ENCODE measurements around the gene CACNB2. TPM values are rescaled to one million over a fixed set of nuclear protein-coding genes. Genes with fewer than 3 reads are reported as not detected.

CACNB2 gene
- total and polyA plus RNA-seq, 4 donors = 0.38 to 3.1 (median 0.83) TPM

GRCh38 chr10:18233775-18234174 is 93.6 kb downstream of the CACNB2 start:
- 35% methylated on average over 8 of the region's 8 CpGs for WGBS
- no peak for DNase-seq (ENCODE audit: low spot score)
- H3K9me3 ChIP-seq (ENCODE audit: control insufficient read depth in 4 of 4, low read length in 3 of 4) = no peaks in the 10 kb centered on the region

DNA sequence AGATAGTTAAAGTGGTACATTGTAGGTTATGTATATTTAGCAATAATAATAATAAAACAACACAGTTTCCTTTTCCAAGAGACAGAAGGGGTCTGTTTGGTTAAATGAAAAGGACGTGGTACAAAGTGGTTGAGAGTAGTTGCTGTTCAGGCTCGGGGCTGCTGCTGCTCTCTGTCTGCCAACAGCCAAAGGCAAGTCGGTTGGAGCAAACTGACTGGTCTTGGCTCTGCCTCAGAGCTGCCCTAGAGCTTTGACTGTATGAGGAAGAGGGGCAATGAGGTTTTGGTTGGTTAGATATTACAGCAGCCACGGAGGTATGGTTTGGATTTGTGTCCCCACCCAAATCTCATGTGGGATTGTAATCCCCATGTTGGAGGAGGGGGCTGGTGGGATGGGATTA is 95.3 kb downstream of the CACNB2 start:
- DNase-seq (ENCODE audit: low spot score) = no peak
- Histone ChIP-seq H3K9me3 (ENCODE audit: control insufficient read depth in 4 of 4, low read length in 3 of 4) (no peaks in the 10 kb centered on the region), H3K27me3 (ENCODE audit: control insufficient read depth in 4 of 4, insufficient read depth in 4 of 4, low read length in 3 of 4) (no peaks in the 10 kb centered on the region), H3K9ac (ENCODE audit: low read depth in 1 of 2, low read length in 2 of 2) (no peak overlapping the region), H3K4me3 (ENCODE audit: low read depth in 1 of 3, low read length in 3 of 3) (no peak overlapping the region), H3K36me3 (ENCODE audit: control insufficient read depth in 4 of 4, insufficient read depth in 3 of 4, low read depth in 1 of 4, low read length in 3 of 4) (no peaks in the 10 kb centered on the region), H3K27ac (ENCODE audit: low read depth in 1 of 2, low read length in 2 of 2) (no peak overlapping the region), H3K4me1 (ENCODE audit: control insufficient read depth in 4 of 4, insufficient read depth in 4 of 4, low read length in 3 of 4) (peaks cover 0 to 6% (median 0%) of the 10 kb centered on the region in 4 donors)
- TF ChIP-seq MAX (IDR thresholded peaks at IDR 0.05) (no peak), TAF1 (conservative IDR thresholded peaks at IDR 0.05) (no peak), HNF4A (conservative IDR thresholded peaks at IDR 0.05) (no peak), FOXA1 (IDR thresholded peaks at IDR 0.05) (no peak), JUND (IDR thresholded peaks at IDR 0.05) (no peak), YY1 (IDR thresholded peaks at IDR 0.05) (no peak), CTCF (IDR thresholded peaks at IDR 0.05; ENCODE audit: low read depth, low read length, missing input control) (no peak), RXRA (IDR thresholded peaks at IDR 0.05) (no peak), GABPA (IDR thresholded peaks at IDR 0.05 in 1 of 2, conservative IDR thresholded peaks at IDR 0.05 in 1 of 2) (no peak), EGR1 (IDR thresholded peaks at IDR 0.05; ENCODE audit: low read depth in 2 of 2) (no peak), SP1 (IDR thresholded peaks at IDR 0.05) (no peak), NR2F2 (IDR thresholded peaks at IDR 0.05) (no peak), RAD21 (IDR thresholded peaks at IDR 0.05) (no peak), HNF4G (IDR thresholded peaks at IDR 0.05) (no peak), FOXA2 (IDR thresholded peaks at IDR 0.05) (no peak), ATF3 (IDR thresholded peaks at IDR 0.05) (no peak)
- TF ChIP-seq, protein P1, sequence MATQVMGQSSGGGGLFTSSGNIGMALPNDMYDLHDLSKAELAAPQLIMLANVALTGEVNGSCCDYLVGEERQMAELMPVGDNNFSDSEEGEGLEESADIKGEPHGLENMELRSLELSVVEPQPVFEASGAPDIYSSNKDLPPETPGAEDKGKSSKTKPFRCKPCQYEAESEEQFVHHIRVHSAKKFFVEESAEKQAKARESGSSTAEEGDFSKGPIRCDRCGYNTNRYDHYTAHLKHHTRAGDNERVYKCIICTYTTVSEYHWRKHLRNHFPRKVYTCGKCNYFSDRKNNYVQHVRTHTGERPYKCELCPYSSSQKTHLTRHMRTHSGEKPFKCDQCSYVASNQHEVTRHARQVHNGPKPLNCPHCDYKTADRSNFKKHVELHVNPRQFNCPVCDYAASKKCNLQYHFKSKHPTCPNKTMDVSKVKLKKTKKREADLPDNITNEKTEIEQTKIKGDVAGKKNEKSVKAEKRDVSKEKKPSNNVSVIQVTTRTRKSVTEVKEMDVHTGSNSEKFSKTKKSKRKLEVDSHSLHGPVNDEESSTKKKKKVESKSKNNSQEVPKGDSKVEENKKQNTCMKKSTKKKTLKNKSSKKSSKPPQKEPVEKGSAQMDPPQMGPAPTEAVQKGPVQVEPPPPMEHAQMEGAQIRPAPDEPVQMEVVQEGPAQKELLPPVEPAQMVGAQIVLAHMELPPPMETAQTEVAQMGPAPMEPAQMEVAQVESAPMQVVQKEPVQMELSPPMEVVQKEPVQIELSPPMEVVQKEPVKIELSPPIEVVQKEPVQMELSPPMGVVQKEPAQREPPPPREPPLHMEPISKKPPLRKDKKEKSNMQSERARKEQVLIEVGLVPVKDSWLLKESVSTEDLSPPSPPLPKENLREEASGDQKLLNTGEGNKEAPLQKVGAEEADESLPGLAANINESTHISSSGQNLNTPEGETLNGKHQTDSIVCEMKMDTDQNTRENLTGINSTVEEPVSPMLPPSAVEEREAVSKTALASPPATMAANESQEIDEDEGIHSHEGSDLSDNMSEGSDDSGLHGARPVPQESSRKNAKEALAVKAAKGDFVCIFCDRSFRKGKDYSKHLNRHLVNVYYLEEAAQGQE (IDR thresholded peaks at IDR 0.05) = no peak
- TF ChIP-seq, protein P2, sequence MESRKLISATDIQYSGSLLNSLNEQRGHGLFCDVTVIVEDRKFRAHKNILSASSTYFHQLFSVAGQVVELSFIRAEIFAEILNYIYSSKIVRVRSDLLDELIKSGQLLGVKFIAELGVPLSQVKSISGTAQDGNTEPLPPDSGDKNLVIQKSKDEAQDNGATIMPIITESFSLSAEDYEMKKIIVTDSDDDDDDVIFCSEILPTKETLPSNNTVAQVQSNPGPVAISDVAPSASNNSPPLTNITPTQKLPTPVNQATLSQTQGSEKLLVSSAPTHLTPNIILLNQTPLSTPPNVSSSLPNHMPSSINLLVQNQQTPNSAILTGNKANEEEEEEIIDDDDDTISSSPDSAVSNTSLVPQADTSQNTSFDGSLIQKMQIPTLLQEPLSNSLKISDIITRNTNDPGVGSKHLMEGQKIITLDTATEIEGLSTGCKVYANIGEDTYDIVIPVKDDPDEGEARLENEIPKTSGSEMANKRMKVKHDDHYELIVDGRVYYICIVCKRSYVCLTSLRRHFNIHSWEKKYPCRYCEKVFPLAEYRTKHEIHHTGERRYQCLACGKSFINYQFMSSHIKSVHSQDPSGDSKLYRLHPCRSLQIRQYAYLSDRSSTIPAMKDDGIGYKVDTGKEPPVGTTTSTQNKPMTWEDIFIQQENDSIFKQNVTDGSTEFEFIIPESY (IDR thresholded peaks at IDR 0.05) = no peak
- WGBS = 83% methylated on average over 4 of the region's 4 CpGs

More at GRCh38 chr10:18233775-18234174, 93.6 kb downstream of the CACNB2 start:
- no peak for TF ChIP-seq GABPA (IDR thresholded peaks at IDR 0.05 in 1 of 2, conservative IDR thresholded peaks at IDR 0.05 in 1 of 2)
- peak; percentile 20 to 44 for TF ChIP-seq RAD21 (IDR thresholded peaks at IDR 0.05)
- Histone ChIP-seq H3K9ac (ENCODE audit: low read depth in 1 of 2, low read length in 2 of 2) (no peak overlapping the region), H3K27ac (ENCODE audit: low read depth in 1 of 2, low read length in 2 of 2) (no peak overlapping the region), H3K4me1 (ENCODE audit: control insufficient read depth in 4 of 4, insufficient read depth in 4 of 4, low read length in 3 of 4) (peaks cover 0 to 6% (median 0%) of the 10 kb centered on the region in 4 donors), H3K4me3 (ENCODE audit: low read depth in 1 of 3, low read length in 3 of 3) (no peak overlapping the region), H3K27me3 (ENCODE audit: control insufficient read depth in 4 of 4, insufficient read depth in 4 of 4, low read length in 3 of 4) (no peaks in the 10 kb centered on the region), H3K36me3 (ENCODE audit: control insufficient read depth in 4 of 4, insufficient read depth in 3 of 4, low read depth in 1 of 4, low read length in 3 of 4) (no peaks in the 10 kb centered on the region)

All from liver (tissue), 9 donors.